Testis (tissue), 2 donors: Measurements from ENCODE around the gene ZBTB20.

Experiments used
- POLR2A ChIP-seq: fragments of 450-650 bp; IDR thresholded peaks from one replicate; pipeline ENCODE4 v1.6.1; 2017; ENCODE audit warnings: antibody characterized with exemption, mild to moderate bottlenecking, moderate library complexity
- TF ChIP-seq, protein P1 (sequence below), 3 experiments: fragments of 450-650 bp in 2 of 3; fragments of 200-600 bp in 1 of 3; sonication (generic) in 1 of 3; IDR thresholded peaks; one replicate each; pipeline ENCODE4 v1.5.1; 2016 to 2019; ENCODE audit warnings: antibody characterized with exemption in 3 of 3, mild to moderate bottlenecking in 2 of 3, moderate library complexity in 1 of 3

GRCh38 chr3:114525278-114525677 is 621.8 kb downstream of the ZBTB20 start:
- TF ChIP-seq, protein P1, sequence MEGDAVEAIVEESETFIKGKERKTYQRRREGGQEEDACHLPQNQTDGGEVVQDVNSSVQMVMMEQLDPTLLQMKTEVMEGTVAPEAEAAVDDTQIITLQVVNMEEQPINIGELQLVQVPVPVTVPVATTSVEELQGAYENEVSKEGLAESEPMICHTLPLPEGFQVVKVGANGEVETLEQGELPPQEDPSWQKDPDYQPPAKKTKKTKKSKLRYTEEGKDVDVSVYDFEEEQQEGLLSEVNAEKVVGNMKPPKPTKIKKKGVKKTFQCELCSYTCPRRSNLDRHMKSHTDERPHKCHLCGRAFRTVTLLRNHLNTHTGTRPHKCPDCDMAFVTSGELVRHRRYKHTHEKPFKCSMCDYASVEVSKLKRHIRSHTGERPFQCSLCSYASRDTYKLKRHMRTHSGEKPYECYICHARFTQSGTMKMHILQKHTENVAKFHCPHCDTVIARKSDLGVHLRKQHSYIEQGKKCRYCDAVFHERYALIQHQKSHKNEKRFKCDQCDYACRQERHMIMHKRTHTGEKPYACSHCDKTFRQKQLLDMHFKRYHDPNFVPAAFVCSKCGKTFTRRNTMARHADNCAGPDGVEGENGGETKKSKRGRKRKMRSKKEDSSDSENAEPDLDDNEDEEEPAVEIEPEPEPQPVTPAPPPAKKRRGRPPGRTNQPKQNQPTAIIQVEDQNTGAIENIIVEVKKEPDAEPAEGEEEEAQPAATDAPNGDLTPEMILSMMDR (IDR thresholded peaks at IDR 0.05): no peak
- TF ChIP-seq POLR2A: no peak
